ENCODE results near the gene TNIP2.
A peak's percentile ranks its signal among the peaks of the same experiment; 100 is the strongest.

The TNIP2 gene

GRCh38 chr4:2723751-2724150 lies 32.4 kb downstream of the TNIP2 start:
- no peaks in the 10 kb centered on the region for H3K27me3 ChIP-seq (ENCODE audit: insufficient read depth, low read depth, severe bottlenecking)
- H3K36me3 ChIP-seq, result peaks cover 50% of the 10 kb centered on the region
- no peaks in the 10 kb centered on the region for H3K9me3 ChIP-seq (ENCODE audit: severe bottlenecking)
- H3K27ac ChIP-seq, result no peak overlapping the region
- H3K4me3 ChIP-seq (ENCODE audit: low read depth, low read length), result no peak overlapping the region
- TF ChIP-seq CTCF (IDR thresholded peaks at IDR 0.05; ENCODE audit: low read depth, low read length), result no peak
- no peak for DNase-seq

GRCh38 chr4:2722033-2722432 lies 34.1 kb downstream of the TNIP2 start:
- H3K27ac ChIP-seq, result no peak overlapping the region
- no peak for DNase-seq
- peaks cover 68% of the 10 kb centered on the region for H3K36me3 ChIP-seq
- TF ChIP-seq CTCF (IDR thresholded peaks at IDR 0.05; ENCODE audit: low read depth, low read length), result no peak
- H3K9me3 ChIP-seq (ENCODE audit: severe bottlenecking), result no peaks in the 10 kb centered on the region
- no peaks in the 10 kb centered on the region for H3K27me3 ChIP-seq (ENCODE audit: insufficient read depth, low read depth, severe bottlenecking)
- no peak overlapping the region for H3K4me3 ChIP-seq (ENCODE audit: low read depth, low read length)

GRCh38 chr4:2721586-2721985 lies 34.5 kb downstream of the TNIP2 start:
- H3K9me3 ChIP-seq (ENCODE audit: severe bottlenecking), result no peaks in the 10 kb centered on the region
- TF ChIP-seq CTCF (IDR thresholded peaks at IDR 0.05; ENCODE audit: low read depth, low read length), result 0 out of 2 replicates have a peak, but pooled peaks have one; percentile 11
- peaks cover 72% of the 10 kb centered on the region for H3K36me3 ChIP-seq
- no peak for DNase-seq
- H3K27ac ChIP-seq, result no peak overlapping the region
- no peak overlapping the region for H3K4me3 ChIP-seq (ENCODE audit: low read depth, low read length)
- H3K27me3 ChIP-seq (ENCODE audit: insufficient read depth, low read depth, severe bottlenecking), result no peaks in the 10 kb centered on the region

- Histone ChIP-seq H3K36me3 (peaks cover 80% of the 10 kb centered on the region), H3K27ac (no peak overlapping the region), H3K4me3 (ENCODE audit: low read depth, low read length) (no peak overlapping the region), H3K27me3 (ENCODE audit: insufficient read depth, low read depth, severe bottlenecking) (no peaks in the 10 kb centered on the region), H3K9me3 (ENCODE audit: severe bottlenecking) (no peaks in the 10 kb centered on the region)
- no peak for DNase-seq
- TF ChIP-seq CTCF (IDR thresholded peaks at IDR 0.05; ENCODE audit: low read depth, low read length), result no peak
Observed at GRCh38 chr4:2716236-2716635, 39.9 kb downstream of the TNIP2 start.

- TF ChIP-seq CTCF (IDR thresholded peaks at IDR 0.05; ENCODE audit: low read depth, low read length), result no peak
- Histone ChIP-seq H3K27me3 (ENCODE audit: insufficient read depth, low read depth, severe bottlenecking) (no peaks in the 10 kb centered on the region), H3K4me3 (ENCODE audit: low read depth, low read length) (no peak overlapping the region), H3K36me3 (peaks cover 78% of the 10 kb centered on the region), H3K27ac (no peak overlapping the region), H3K9me3 (ENCODE audit: severe bottlenecking) (no peaks in the 10 kb centered on the region)
- no peak for DNase-seq
Observed at GRCh38 chr4:2715426-2715825, 40.7 kb downstream of the TNIP2 start.

GRCh38 chr4:2714918-2715317 lies 41.2 kb downstream of the TNIP2 start:
- Histone ChIP-seq H3K27ac (no peak overlapping the region), H3K36me3 (peaks cover 73% of the 10 kb centered on the region), H3K27me3 (ENCODE audit: insufficient read depth, low read depth, severe bottlenecking) (no peaks in the 10 kb centered on the region), H3K4me3 (ENCODE audit: low read depth, low read length) (no peak overlapping the region), H3K9me3 (ENCODE audit: severe bottlenecking) (no peaks in the 10 kb centered on the region)
- no peak for TF ChIP-seq CTCF (IDR thresholded peaks at IDR 0.05; ENCODE audit: low read depth, low read length)
- no peak for DNase-seq
